Tibial nerve (tissue), 4 donors: ENCODE measurements around the gene ANKRD62. TPM values are rescaled to one million over a fixed set of nuclear protein-coding genes. Genes with fewer than 3 reads are reported as not detected.
"Not testable (repeated sequence)": the region's sequence is repeated elsewhere in the genome, so short reads cannot be mapped to it uniquely, and the experiment has no call there.

Experiments
- DNase-seq, 2 donors: peaks; one replicate each; pipeline ENCODE4 v3.0.0-alpha.2; 2019; ENCODE audit warnings: low spot score in 2 of 2
- H3K27ac ChIP-seq, 4 donors: fragments of 200-600 bp; sonication (generic) in 3 of 4; one replicate each; pipeline ENCODE4 v1.5.1; 2017 to 2019; ENCODE audit warnings: mild to moderate bottlenecking in 1 of 4
- H3K27me3 ChIP-seq, 2 donors: fragments of 200-600 bp; sonication (generic) in 1 of 2; one replicate each; pipeline versions ENCODE4 v1.5.1 to v1.6.0; 2017 to 2019
- H3K36me3 ChIP-seq, 3 donors: fragments of 200-600 bp; sonication (generic); one replicate each; pipeline ENCODE4 v1.5.1; 2018 to 2019
- H3K4me1 ChIP-seq, 4 donors: fragments of 200-600 bp; sonication (generic) in 3 of 4; one replicate each; pipeline ENCODE4 v1.5.1; 2017 to 2019
- H3K4me3 ChIP-seq, 4 donors: fragments of 200-600 bp; sonication (generic) in 3 of 4; one replicate each; pipeline ENCODE4 v1.5.1; 2017 to 2019; ENCODE audit warnings: mild to moderate bottlenecking in 1 of 4, moderate library complexity in 1 of 4
- H3K9me3 ChIP-seq, 4 donors: fragments of 200-600 bp; sonication (generic) in 3 of 4; one replicate each; pipeline ENCODE4 v1.5.1; 2017 to 2019
- EP300 ChIP-seq, 2 donors: sonication (generic); formaldehyde crosslinking; IDR thresholded peaks; one replicate each; pipeline ENCODE4 v1.6.1; 2017; ENCODE audit warnings: antibody characterized with exemption in 2 of 2, mild to moderate bottlenecking in 1 of 2
- POLR2A ChIP-seq, 2 donors: fragments of 450-650 bp; IDR thresholded peaks; one replicate each; pipeline ENCODE4 v1.6.1; 2017; ENCODE audit warnings: antibody characterized with exemption in 2 of 2, mild to moderate bottlenecking in 2 of 2, moderate library complexity in 2 of 2
- WGBS, 2 donors: methylation state at CpG; one replicate each; pipeline ENCODE4 v1.1.5; 2018; 5-methylcytosine and 5-hydroxymethylcytosine counted together
- total RNA-seq, 4 donors: library from RNA; depleted of rRNA; stranded (reverse); fragments of >200 nt; gene quantifications; one replicate each; pipeline ENCODE4 v1.1.0, GENCODE V29; 2016
- TF ChIP-seq, protein P1 (sequence below), 5 experiments: fragments of 200-600 bp in 3 of 5; fragments of 450-650 bp in 2 of 5; sonication (generic) in 3 of 5; IDR thresholded peaks; one replicate each; pipeline ENCODE4 v1.5.1; 2016 to 2019; ENCODE audit warnings: antibody characterized with exemption in 5 of 5, mild to moderate bottlenecking in 3 of 5, moderate library complexity in 2 of 5

Gene ANKRD62
- total RNA-seq, 4 donors from 2014 or later: not detected

DNA sequence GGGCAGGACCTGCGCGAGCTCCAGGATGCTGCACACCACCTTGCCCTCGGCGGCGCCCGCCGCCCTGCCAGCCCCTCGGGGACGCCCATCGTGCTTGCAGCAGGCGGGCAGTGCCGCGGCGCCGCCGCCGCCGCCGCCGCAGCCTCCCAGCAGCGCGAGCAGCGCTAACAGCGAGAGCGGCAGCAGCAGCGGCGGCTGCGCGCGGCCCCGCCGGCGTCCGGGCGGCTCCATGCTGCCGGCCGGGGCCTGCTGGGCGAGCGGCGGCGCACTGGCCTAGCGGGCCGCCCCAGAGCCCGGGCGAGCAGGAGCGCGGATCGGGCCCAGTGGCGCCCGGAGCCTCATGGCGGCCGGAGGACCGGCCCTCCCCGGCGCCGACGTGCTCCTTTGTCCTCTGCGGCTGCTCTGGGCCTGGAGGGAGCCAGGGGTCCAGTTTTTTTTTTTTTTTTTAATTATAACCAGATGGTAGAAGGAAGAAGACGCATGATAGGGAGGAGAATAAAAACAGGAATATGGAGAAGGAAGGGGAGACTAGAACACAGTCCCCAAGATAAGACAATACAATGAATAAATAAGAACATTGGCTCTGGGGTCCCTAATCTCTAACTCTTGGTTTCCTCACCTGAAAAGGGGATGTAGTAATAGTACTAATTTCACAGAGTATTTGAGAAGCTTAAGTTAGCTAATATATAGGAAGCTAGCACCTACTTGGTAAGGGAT, 17.1 kb upstream of the ANKRD62 start:
- DNase-seq: no peak
- TF ChIP-seq, protein P1, sequence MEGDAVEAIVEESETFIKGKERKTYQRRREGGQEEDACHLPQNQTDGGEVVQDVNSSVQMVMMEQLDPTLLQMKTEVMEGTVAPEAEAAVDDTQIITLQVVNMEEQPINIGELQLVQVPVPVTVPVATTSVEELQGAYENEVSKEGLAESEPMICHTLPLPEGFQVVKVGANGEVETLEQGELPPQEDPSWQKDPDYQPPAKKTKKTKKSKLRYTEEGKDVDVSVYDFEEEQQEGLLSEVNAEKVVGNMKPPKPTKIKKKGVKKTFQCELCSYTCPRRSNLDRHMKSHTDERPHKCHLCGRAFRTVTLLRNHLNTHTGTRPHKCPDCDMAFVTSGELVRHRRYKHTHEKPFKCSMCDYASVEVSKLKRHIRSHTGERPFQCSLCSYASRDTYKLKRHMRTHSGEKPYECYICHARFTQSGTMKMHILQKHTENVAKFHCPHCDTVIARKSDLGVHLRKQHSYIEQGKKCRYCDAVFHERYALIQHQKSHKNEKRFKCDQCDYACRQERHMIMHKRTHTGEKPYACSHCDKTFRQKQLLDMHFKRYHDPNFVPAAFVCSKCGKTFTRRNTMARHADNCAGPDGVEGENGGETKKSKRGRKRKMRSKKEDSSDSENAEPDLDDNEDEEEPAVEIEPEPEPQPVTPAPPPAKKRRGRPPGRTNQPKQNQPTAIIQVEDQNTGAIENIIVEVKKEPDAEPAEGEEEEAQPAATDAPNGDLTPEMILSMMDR (IDR thresholded peaks at IDR 0.05): no peak
- TF ChIP-seq POLR2A (IDR thresholded peaks at IDR 0.05) (no peak), EP300 (IDR thresholded peaks at IDR 0.05) (no peak)
- Histone ChIP-seq H3K27ac (peak overlapping the region in 1 of 4 donors; percentile 71), H3K27me3 (no peaks in the 10 kb centered on the region), H3K4me1 (peaks cover 0 to 9% (median 0%) of the 10 kb centered on the region in 4 donors), H3K36me3 (no peaks in the 10 kb centered on the region), H3K9me3 (no peaks in the 10 kb centered on the region), H3K4me3 (peak overlapping the region in 2 of 4 donors; percentile 11 to 43)
- 27 to 32% methylated on average over 21 to 22 of the region's 59 CpGs for WGBS, 2 donors

DNA sequence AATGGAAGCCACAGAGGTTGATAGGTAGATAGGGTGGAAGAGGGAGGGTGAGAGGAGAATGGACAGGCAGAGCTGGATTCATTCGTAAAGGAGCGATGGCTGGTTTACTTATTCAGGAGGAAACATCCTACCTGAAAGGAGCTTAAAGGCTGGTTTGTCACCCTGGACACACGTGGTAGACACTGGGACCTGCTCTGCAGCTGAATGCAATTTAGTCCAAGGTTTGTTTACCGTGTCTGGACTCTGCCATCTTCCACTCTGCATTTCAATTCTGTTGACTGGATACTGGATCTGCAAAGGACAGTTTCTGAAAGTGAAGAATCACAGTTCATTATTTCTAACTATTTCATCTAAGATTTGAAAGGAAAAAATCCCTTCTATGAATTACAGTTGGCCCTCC, 15.6 kb upstream of the ANKRD62 start:
- DNase-seq, H3K4me3 ChIP-seq, H3K4me1 ChIP-seq, H3K36me3 ChIP-seq, H3K27ac ChIP-seq, H3K27me3 ChIP-seq, H3K9me3 ChIP-seq: not testable (repeated sequence)
- WGBS, 2 donors: 43 to 88% methylated on average over 2 of the region's 4 CpGs

- H3K4me3 ChIP-seq: no peak overlapping the region
- no peaks in the 10 kb centered on the region for H3K27me3 ChIP-seq
- 33 to 36% methylated on average over 6 of the region's 6 CpGs for WGBS, 2 donors
- H3K36me3 ChIP-seq: no peaks in the 10 kb centered on the region
- H3K9me3 ChIP-seq: no peaks in the 10 kb centered on the region
- DNase-seq: peak in 1 of 2 donors; percentile 58
- H3K4me1 ChIP-seq: peaks cover 0 to 9% (median 0%) of the 10 kb centered on the region in 4 donors
- TF ChIP-seq, protein P1 (IDR thresholded peaks at IDR 0.05): no peak
- peak in 1 of 2 donors; percentile 17 for TF ChIP-seq EP300 (IDR thresholded peaks at IDR 0.05)
- H3K27ac ChIP-seq: no peak overlapping the region
Measured at GRCh38 chr18:12079491-12080237, 14.0 kb upstream of the ANKRD62 start.

GRCh38 chr18:12085136-12085535, 8.5 kb upstream of the ANKRD62 start:
- Histone ChIP-seq H3K27me3 (no peaks in the 10 kb centered on the region), H3K4me3 (no peak overlapping the region), H3K9me3 (no peaks in the 10 kb centered on the region), H3K4me1 (peaks cover 0 to under 1% (median 0%) of the 10 kb centered on the region in 4 donors), H3K36me3 (no peaks in the 10 kb centered on the region), H3K27ac (no peak overlapping the region)
- no peak for DNase-seq
- TF ChIP-seq POLR2A (IDR thresholded peaks at IDR 0.05) (no peak), EP300 (IDR thresholded peaks at IDR 0.05) (no peak)
- TF ChIP-seq, protein P1 (IDR thresholded peaks at IDR 0.05): no peak
- WGBS, 2 donors: 92 to 93% methylated on average over 13 of the region's 13 CpGs

DNA sequence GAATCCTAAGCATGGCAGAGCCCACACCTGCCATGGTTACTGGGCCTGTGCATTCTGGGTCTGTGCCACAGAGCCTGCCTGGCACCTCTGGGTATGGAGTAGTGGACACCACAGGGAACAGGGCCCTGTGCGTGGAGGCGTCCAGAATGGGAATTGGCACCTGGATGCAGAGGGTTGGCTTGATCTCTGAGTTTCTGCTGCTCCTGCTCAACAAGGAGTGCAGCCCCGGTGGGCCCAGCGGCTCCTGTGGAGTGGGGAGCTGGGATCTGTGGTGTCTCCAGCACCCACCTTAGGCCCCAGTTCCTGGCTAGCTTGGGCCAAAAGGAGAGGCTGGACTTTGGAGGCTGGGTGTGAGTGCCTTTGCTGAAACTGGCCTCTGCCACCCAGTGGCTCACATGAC, 7.9 kb upstream of the ANKRD62 start:
- H3K27me3 ChIP-seq: no peaks in the 10 kb centered on the region
- H3K4me1 ChIP-seq: no peaks in the 10 kb centered on the region
- H3K4me3 ChIP-seq: no peak overlapping the region
- H3K27ac ChIP-seq: no peak overlapping the region
- TF ChIP-seq POLR2A (IDR thresholded peaks at IDR 0.05) (no peak), EP300 (IDR thresholded peaks at IDR 0.05) (no peak)
- TF ChIP-seq, protein P1 (IDR thresholded peaks at IDR 0.05): no peak
- H3K36me3 ChIP-seq: no peaks in the 10 kb centered on the region
- DNase-seq: no peak
- no peaks in the 10 kb centered on the region for H3K9me3 ChIP-seq
- WGBS, 2 donors: 93 to 100% methylated on average over 4 of the region's 4 CpGs
